Measurements from ENCODE around the gene SLC4A4. TPM values are rescaled to one million over a fixed set of nuclear protein-coding genes. Genes with fewer than 3 reads are reported as not detected.

Gene SLC4A4
- total and polyA plus RNA-seq, 2 of the 13 experiments (the other 11 are each of a cell fraction or from before 2014, with no cell fraction given) = 0.01 TPM; not detected in 1

DNA sequence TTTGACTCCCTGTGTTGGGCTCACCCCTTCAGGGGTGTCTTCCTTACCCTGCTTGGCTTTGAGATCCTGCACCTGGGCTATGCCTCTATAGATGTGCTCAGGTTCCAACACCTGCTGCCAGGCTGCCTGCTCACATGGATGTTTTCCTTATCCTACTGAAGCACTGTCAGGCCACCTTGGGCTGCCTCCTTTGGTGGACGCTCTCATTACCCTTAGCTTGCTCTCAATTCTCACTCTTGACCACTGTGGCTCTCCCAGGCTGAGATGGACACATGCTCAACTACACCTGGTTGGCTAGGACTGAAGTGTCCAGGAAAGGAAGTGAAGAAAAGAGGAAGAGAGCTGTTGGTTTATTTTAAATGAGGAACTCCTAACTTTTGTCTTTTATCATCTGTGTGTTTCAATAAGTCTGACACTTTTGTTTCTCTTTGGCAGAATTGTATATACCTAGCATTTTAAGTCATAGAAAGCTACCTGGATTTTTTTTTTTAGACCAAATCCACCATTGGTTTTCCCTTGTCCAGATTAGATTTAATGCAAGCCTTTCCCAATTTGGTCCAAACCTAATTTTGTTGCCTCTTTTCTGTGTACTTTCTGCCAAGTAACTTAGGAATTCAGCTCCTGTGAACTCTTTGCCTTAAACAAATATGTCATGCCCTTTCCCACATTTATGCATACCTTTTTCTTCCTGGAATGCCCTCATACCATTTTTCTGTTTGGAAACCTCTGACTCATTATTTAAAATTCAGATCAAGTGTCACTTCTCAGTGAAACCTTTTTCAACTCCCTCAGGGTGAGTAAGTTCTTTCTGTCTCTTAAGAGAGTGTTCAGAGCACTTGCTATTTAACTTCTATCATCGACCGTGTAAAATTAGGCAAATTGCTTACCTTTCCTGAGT is 269.2 kb downstream of the SLC4A4 start (continued):
- TF ChIP-seq HMGA1 (CRISPR knock-in tag; conservative IDR thresholded peaks at IDR 0.05) = no peak
- TF ChIP-seq EP300 (IDR thresholded peaks at IDR 0.05; ENCODE audit: low read depth in 2 of 2, low read length in 2 of 2) = peak in 1 of 2 experiments; percentile 60; a peak in 2 of 4 replicates
- peak; percentile 23; the same call in 1 of the 2 replicates for TF ChIP-seq EP300 (CRISPR knock-in tag; IDR thresholded peaks at IDR 0.05; ENCODE audit: borderline replicate concordance)
- no peak for TF ChIP-seq NR2C2 (CRISPR knock-in tag; IDR thresholded peaks at IDR 0.05; ENCODE audit: borderline replicate concordance)
- TF ChIP-seq HNRNPL (IDR thresholded peaks at IDR 0.05; ENCODE audit: low read depth, low read length) = no peak
- TF ChIP-seq SIX1 (CRISPR knock-in tag; IDR thresholded peaks at IDR 0.05; ENCODE audit: borderline replicate concordance) = 0 out of 2 replicates have a peak, but pooled peaks have one; percentile 65
- TF ChIP-seq MED13 (CRISPR knock-in tag; IDR thresholded peaks at IDR 0.05) = no peak
- no peak for TF ChIP-seq ZC3H4 (CRISPR knock-in tag; IDR thresholded peaks at IDR 0.05; ENCODE audit: borderline replicate concordance)
- peak; percentile 51; the same call in 1 of the 2 replicates for TF ChIP-seq NCOA2 (CRISPR knock-in tag; IDR thresholded peaks at IDR 0.05)
- TF ChIP-seq KLF15 (CRISPR knock-in tag; IDR thresholded peaks at IDR 0.05; ENCODE audit: borderline replicate concordance) = no peak
- TF ChIP-seq MEIS1 (CRISPR knock-in tag; IDR thresholded peaks at IDR 0.05; ENCODE audit: borderline replicate concordance) = no peak
- TF ChIP-seq, protein P1, sequence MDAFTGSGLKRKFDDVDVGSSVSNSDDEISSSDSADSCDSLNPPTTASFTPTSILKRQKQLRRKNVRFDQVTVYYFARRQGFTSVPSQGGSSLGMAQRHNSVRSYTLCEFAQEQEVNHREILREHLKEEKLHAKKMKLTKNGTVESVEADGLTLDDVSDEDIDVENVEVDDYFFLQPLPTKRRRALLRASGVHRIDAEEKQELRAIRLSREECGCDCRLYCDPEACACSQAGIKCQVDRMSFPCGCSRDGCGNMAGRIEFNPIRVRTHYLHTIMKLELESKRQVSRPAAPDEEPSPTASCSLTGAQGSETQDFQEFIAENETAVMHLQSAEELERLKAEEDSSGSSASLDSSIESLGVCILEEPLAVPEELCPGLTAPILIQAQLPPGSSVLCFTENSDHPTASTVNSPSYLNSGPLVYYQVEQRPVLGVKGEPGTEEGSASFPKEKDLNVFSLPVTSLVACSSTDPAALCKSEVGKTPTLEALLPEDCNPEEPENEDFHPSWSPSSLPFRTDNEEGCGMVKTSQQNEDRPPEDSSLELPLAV (CRISPR knock-in tag; conservative IDR thresholded peaks at IDR 0.05; ENCODE audit: low read depth) = no peak
- TF ChIP-seq NR2F6 (IDR thresholded peaks at IDR 0.05) = peak; percentile 72
- TF ChIP-seq NR2F6 (CRISPR knock-in tag; IDR thresholded peaks at IDR 0.05) = peak; percentile 38; the same call in 1 of the 2 replicates
- TF ChIP-seq NR2F1 (CRISPR knock-in tag; IDR thresholded peaks at IDR 0.05) = peak in 1 of 2 experiments; percentile 72; a peak in 2 of 4 replicates
- TF ChIP-seq SOX13 (IDR thresholded peaks at IDR 0.05) = no peak
- peak in 1 of 2 experiments; percentile 28; a peak in 1 of 4 replicates for TF ChIP-seq SOX13 (CRISPR knock-in tag; conservative IDR thresholded peaks at IDR 0.05 in 1 of 2, IDR thresholded peaks at IDR 0.05 in 1 of 2)
- TF ChIP-seq, protein P2, sequence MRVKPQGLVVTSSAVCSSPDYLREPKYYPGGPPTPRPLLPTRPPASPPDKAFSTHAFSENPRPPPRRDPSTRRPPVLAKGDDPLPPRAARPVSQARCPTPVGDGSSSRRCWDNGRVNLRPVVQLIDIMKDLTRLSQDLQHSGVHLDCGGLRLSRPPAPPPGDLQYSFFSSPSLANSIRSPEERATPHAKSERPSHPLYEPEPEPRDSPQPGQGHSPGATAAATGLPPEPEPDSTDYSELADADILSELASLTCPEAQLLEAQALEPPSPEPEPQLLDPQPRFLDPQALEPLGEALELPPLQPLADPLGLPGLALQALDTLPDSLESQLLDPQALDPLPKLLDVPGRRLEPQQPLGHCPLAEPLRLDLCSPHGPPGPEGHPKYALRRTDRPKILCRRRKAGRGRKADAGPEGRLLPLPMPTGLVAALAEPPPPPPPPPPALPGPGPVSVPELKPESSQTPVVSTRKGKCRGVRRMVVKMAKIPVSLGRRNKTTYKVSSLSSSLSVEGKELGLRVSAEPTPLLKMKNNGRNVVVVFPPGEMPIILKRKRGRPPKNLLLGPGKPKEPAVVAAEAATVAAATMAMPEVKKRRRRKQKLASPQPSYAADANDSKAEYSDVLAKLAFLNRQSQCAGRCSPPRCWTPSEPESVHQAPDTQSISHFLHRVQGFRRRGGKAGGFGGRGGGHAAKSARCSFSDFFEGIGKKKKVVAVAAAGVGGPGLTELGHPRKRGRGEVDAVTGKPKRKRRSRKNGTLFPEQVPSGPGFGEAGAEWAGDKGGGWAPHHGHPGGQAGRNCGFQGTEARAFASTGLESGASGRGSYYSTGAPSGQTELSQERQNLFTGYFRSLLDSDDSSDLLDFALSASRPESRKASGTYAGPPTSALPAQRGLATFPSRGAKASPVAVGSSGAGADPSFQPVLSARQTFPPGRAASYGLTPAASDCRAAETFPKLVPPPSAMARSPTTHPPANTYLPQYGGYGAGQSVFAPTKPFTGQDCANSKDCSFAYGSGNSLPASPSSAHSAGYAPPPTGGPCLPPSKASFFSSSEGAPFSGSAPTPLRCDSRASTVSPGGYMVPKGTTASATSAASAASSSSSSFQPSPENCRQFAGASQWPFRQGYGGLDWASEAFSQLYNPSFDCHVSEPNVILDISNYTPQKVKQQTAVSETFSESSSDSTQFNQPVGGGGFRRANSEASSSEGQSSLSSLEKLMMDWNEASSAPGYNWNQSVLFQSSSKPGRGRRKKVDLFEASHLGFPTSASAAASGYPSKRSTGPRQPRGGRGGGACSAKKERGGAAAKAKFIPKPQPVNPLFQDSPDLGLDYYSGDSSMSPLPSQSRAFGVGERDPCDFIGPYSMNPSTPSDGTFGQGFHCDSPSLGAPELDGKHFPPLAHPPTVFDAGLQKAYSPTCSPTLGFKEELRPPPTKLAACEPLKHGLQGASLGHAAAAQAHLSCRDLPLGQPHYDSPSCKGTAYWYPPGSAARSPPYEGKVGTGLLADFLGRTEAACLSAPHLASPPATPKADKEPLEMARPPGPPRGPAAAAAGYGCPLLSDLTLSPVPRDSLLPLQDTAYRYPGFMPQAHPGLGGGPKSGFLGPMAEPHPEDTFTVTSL (CRISPR knock-in tag; IDR thresholded peaks at IDR 0.05; ENCODE audit: borderline replicate concordance) = peak; percentile 64; the same call in 1 of the 2 replicates
- TF ChIP-seq PPARG (CRISPR knock-in tag; conservative IDR thresholded peaks at IDR 0.05) = peak; percentile 96
- TF ChIP-seq SP140L (CRISPR knock-in tag; IDR thresholded peaks at IDR 0.05; ENCODE audit: borderline replicate concordance) = no peak

All from HepG2 (cell line).